Activated T-helper 1 cell treated with Interleukin-2 at 50 U/mL for 16 hours (primary cell): Measurements from ENCODE around the gene EXOC3.
"Not testable (repeated sequence)": the region's sequence is repeated elsewhere in the genome, so short reads cannot be mapped to it uniquely, and the experiment has no call there.

Source experiments
- DNase-seq: peaks from one replicate; pipeline ENCODE4 v3.0.0-alpha.2; 2020; ENCODE audit warnings: low read depth

The EXOC3 gene

GRCh38 chr5:502325-503079, 59.5 kb downstream of the EXOC3 start:
- no peak for DNase-seq

- DNase-seq: no peak
Observed at GRCh38 chr5:504326-505154, 61.6 kb downstream of the EXOC3 start.

- no peak for DNase-seq
Observed at GRCh38 chr5:505951-506525, 63.1 kb downstream of the EXOC3 start.

GRCh38 chr5:507986-508575, 65.1 kb downstream of the EXOC3 start:
- DNase-seq: not testable (repeated sequence)

- DNase-seq: no peak
Observed at GRCh38 chr5:509611-510185, 66.7 kb downstream of the EXOC3 start.

GRCh38 chr5:510521-510920, 67.5 kb downstream of the EXOC3 start:
- DNase-seq: no peak

- DNase-seq: no peak
Observed at GRCh38 chr5:511476-511875, 68.5 kb downstream of the EXOC3 start.

GRCh38 chr5:513216-514100, 70.5 kb downstream of the EXOC3 start:
- DNase-seq: no peak

GRCh38 chr5:514101-514485, 71.1 kb downstream of the EXOC3 start:
- DNase-seq: no peak

- no peak for DNase-seq
Observed at GRCh38 chr5:514673-515072, 71.7 kb downstream of the EXOC3 start.

GRCh38 chr5:515273-515836, 72.4 kb downstream of the EXOC3 start:
- no peak for DNase-seq

- DNase-seq: no peak
Observed at GRCh38 chr5:516338-516925, 73.5 kb downstream of the EXOC3 start.
